LNCAP (cell line): Measurements from ENCODE around the gene FRMD8.

Source experiments
- TF ChIP-seq, protein P1 (sequence below): fragments of 450-650 bp; IDR thresholded peaks from 2 replicates; pipeline ENCODE4 v1.5.1; 2017; ENCODE audit warnings: mild to moderate bottlenecking

The FRMD8 gene

GRCh38 chr11:65386307-65387140, at the start of gene FRMD8:
Gene FRMD8, plus strand, starts transcription at chr11:65386637. Its CDS starts 400 bp downstream, at chr11:65387037.
- TF ChIP-seq, protein P1, sequence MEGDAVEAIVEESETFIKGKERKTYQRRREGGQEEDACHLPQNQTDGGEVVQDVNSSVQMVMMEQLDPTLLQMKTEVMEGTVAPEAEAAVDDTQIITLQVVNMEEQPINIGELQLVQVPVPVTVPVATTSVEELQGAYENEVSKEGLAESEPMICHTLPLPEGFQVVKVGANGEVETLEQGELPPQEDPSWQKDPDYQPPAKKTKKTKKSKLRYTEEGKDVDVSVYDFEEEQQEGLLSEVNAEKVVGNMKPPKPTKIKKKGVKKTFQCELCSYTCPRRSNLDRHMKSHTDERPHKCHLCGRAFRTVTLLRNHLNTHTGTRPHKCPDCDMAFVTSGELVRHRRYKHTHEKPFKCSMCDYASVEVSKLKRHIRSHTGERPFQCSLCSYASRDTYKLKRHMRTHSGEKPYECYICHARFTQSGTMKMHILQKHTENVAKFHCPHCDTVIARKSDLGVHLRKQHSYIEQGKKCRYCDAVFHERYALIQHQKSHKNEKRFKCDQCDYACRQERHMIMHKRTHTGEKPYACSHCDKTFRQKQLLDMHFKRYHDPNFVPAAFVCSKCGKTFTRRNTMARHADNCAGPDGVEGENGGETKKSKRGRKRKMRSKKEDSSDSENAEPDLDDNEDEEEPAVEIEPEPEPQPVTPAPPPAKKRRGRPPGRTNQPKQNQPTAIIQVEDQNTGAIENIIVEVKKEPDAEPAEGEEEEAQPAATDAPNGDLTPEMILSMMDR, result no peak

DNA sequence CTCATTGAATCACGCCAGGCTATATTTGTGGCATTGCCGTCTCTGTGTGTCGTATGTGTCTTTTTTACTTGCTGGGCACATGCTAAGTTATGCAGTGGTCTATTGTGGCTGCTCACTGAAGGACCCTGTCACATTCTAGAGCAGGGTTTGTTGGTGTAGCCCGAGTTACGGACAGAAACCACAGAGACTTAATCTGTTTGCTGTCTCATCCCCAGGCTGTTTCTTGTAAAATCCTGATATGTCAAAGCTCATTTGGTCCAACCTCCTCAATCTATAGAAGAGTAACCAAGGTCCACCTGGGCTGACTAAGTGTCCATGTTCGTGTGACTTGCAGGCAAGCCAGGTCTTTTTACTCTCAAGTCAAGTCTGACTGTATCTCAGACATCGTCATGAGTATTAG, 47.8 kb upstream of the FRMD8 start:
- TF ChIP-seq, protein P1, result no peak

DNA sequence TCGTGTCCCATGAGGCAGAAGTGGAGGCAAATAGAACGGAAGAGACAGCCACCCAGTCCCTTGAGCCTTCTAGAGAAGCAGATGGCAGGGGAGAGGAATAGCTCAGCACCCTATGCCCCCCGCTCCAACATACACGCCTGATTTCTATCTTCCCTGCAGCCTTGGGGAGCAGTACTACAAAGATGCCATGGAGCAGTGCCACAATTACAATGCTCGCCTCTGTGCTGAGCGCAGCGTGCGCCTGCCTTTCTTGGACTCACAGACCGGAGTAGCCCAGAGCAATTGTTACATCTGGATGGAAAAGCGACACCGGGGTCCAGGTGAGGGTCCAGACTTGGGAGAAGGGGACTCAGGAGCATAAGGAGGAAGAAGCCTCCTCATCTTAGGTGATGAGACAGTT, 46.2 kb upstream of the FRMD8 start:
- TF ChIP-seq, protein P1, result no peak

DNA sequence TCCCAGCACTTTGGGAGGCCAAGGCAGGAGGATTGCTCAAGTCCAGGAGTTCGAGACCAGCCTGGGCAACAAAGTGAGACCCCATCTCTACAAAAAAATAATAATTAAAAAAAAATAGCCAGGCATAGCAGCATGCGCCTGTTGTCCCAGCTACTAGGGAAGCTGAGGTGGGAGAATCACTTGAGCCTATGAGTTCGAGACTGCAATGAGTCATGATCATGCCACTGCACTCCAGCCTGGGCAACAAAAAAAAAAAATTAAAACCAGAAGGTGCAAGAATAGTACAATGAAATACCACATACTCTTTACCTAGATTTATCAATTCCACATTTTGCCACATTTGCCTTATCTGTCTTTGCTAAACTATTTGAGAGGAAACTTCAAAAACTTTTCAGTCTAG, 44.6 kb upstream of the FRMD8 start:
- TF ChIP-seq, protein P1, result no peak

- TF ChIP-seq, protein P1, result no peak
Observed at GRCh38 chr11:65351511-65351910, 34.9 kb upstream of the FRMD8 start.

DNA sequence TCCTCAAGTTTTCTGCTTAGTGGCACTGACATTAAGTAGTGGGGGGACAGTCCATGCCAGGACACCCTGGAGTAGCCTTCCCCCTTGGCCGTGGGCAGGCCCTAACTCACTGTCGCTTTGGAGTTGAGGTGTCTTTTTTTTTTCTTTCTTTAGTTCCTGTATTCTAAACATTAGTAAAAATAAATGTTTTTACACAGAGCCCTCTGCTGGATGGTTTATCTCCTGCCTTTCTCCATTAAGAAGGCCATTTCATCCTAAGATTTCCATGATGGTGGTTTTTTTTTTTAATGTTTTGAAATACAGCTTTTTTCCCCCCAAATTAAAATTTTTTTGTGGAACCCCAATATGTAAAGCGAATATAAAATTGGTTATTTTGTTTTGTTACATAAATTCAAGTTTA, 33.7 kb upstream of the FRMD8 start:
- TF ChIP-seq, protein P1, result peak; percentile 52

- TF ChIP-seq, protein P1, result no peak
Observed at GRCh38 chr11:65353376-65353775, 33.1 kb upstream of the FRMD8 start.

DNA sequence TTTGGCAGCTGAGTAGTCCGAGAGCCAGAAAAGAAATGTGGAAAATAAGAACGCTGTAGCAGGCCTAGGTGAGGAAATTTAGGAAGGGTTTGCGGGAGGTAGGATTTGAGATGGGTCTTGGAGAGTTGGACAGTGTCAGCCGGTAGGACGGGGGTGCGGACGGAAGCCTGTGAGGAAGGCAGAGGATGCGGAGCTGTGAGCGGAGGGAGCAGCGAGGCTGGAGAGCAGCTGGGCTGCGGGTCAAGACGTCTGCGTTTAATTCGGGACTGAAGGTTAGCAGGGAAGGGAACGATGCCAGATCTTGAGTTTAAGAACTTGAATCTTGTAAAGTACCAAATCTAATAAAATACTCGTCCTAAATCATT, 32.6 kb upstream of the FRMD8 start:
- TF ChIP-seq, protein P1, result no peak
